Mucosa of descending colon (tissue), 3 donors: Measurements from ENCODE around the gene GSG1L. TPM values are rescaled to one million over a fixed set of nuclear protein-coding genes. Genes with fewer than 3 reads are reported as not detected.

Source experiments
- ATAC-seq: fragments of 200-7000 bp; cut with Tn5 transposase; one replicate; pipeline ENCODE4 v1.9.1; 2020; ENCODE audit warnings: mild to moderate bottlenecking, moderate library complexity
- DNase-seq, 3 donors: peaks; one replicate each; pipeline ENCODE4 v3.0.0-alpha.2; 2020
- H3K36me3 ChIP-seq: fragments of 200-600 bp; one replicate; pipeline ENCODE4 v1.8.0; 2021; ENCODE audit warnings: low read depth, mild to moderate bottlenecking
- H3K4me1 ChIP-seq: fragments of 200-600 bp; one replicate; pipeline ENCODE4 v1.8.0; 2021; ENCODE audit warnings: low read depth, mild to moderate bottlenecking
- H3K4me3 ChIP-seq: fragments of 200-600 bp; one replicate; pipeline ENCODE4 v1.8.0; 2021; ENCODE audit warnings: mild to moderate bottlenecking
- H3K9me3 ChIP-seq: fragments of 200-600 bp; one replicate; pipeline ENCODE4 v1.8.0; 2021; ENCODE audit warnings: mild to moderate bottlenecking
- CTCF ChIP-seq: fragments of 200-600 bp; IDR thresholded peaks from one replicate; pipeline ENCODE4 v1.8.0; 2022; ENCODE audit warnings: antibody characterized with exemption, mild to moderate bottlenecking
- intact Hi-C, 2 donors: fragments of 100-400 bp; cut with DNase I in 1 of 2; cut with micrococcal nuclease in 1 of 2; formaldehyde crosslinking; loops; one replicate each; pipeline versions ENCODE4 v1.11.0 to v1.11.1; 2022; cut with DNase I, micrococcal nuclease
- total RNA-seq, 3 donors: library from RNA; stranded (reverse); fragmentation: NEBNext Ultra II Directional in 2 of 3; extraction: Animal tissue kit (Norgen Biotek cat#: 25700) in 2 of 3; gene quantifications; one replicate each; pipeline versions ENCODE4 v1.2.1 to v1.2.4, GENCODE V29; 2021 to 2023
- donor health status: DM: no; HTN: no; CAD: no; lungs with moderate emphysema.
- donor health status: DM: no; HTN: no; CAD: no.
- donor health status: DM: no; HTN: yes; CAD: no.

The GSG1L gene
- total RNA-seq, 3 donors from 2014 or later: 0.46 to 1.2 TPM; not detected in 1

GRCh38 chr16:27824786-27825185 is 238.7 kb downstream of the GSG1L start:
- no peak for TF ChIP-seq CTCF
- DNase-seq: no peak
- Histone ChIP-seq H3K4me1 (no peaks in the 10 kb centered on the region), H3K4me3 (no peak overlapping the region), H3K36me3 (no peaks in the 10 kb centered on the region), H3K9me3 (peaks cover 2% of the 10 kb centered on the region)
- intact Hi-C loops: no loop called here
- no peak for ATAC-seq

- ATAC-seq: no peak
- no peak for TF ChIP-seq CTCF
- DNase-seq: no peak
- Histone ChIP-seq H3K36me3 (no peaks in the 10 kb centered on the region), H3K9me3 (no peaks in the 10 kb centered on the region), H3K4me1 (no peaks in the 10 kb centered on the region), H3K4me3 (no peak overlapping the region)
- intact Hi-C loops: no loop called here
Observed at GRCh38 chr16:27824006-27824405, 239.5 kb downstream of the GSG1L start.

- DNase-seq (no peak), ATAC-seq (no peak)
- TF ChIP-seq CTCF: no peak
- intact Hi-C loops: no loop called here
- Histone ChIP-seq H3K4me1 (no peaks in the 10 kb centered on the region), H3K4me3 (no peak overlapping the region), H3K9me3 (no peaks in the 10 kb centered on the region), H3K36me3 (no peaks in the 10 kb centered on the region)
Observed at GRCh38 chr16:27823421-27823820, 240.1 kb downstream of the GSG1L start.

GRCh38 chr16:27822996-27823395 is 240.5 kb downstream of the GSG1L start:
- TF ChIP-seq CTCF: no peak
- ATAC-seq (no peak), DNase-seq (no peak)
- intact Hi-C loops: no loop called here
- no peak overlapping the region for H3K4me3 ChIP-seq
- H3K36me3 ChIP-seq: no peaks in the 10 kb centered on the region
- H3K4me1 ChIP-seq: no peaks in the 10 kb centered on the region
- no peaks in the 10 kb centered on the region for H3K9me3 ChIP-seq

- DNase-seq: no peak
- no peak for ATAC-seq
- intact Hi-C loops: no loop called here
Observed at GRCh38 chr16:27822529-27822928, 241.0 kb downstream of the GSG1L start.

More at GRCh38 chr16:27822529-27822928, 241.0 kb downstream of the GSG1L start:
- no peaks in the 10 kb centered on the region for H3K9me3 ChIP-seq
- no peaks in the 10 kb centered on the region for H3K4me1 ChIP-seq
- no peak overlapping the region for H3K4me3 ChIP-seq
- TF ChIP-seq CTCF: no peak
- H3K36me3 ChIP-seq: no peaks in the 10 kb centered on the region
